HG03135 (cell line): ENCODE data around the gene FAM240B.

Experiments
- ATAC-seq: cut with Tn5 transposase; IDR thresholded peaks from one replicate; pipeline ENCODE4 v1.9.1; 2021; ENCODE audit warnings: mild to moderate bottlenecking, moderate library complexity; ENCODE audit not compliant: unreplicated experiment

FAM240B gene

GRCh38 chr9:38705917-38706316 lies 14.0 kb downstream of the FAM240B start:
- no peak for ATAC-seq

GRCh38 chr9:38700695-38701094 lies 19.2 kb downstream of the FAM240B start:
- ATAC-seq: no peak

- ATAC-seq: no peak
Observed at GRCh38 chr9:38699337-38699736, 20.6 kb downstream of the FAM240B start.

GRCh38 chr9:38697776-38698300 lies 22.1 kb downstream of the FAM240B start:
- ATAC-seq: no peak

GRCh38 chr9:38696999-38697398 lies 22.9 kb downstream of the FAM240B start:
- no peak for ATAC-seq

- ATAC-seq: no peak
Observed at GRCh38 chr9:38694676-38695075, 25.3 kb downstream of the FAM240B start.

- no peak for ATAC-seq
Observed at GRCh38 chr9:38692707-38693106, 27.2 kb downstream of the FAM240B start.

- no peak for ATAC-seq
Observed at GRCh38 chr9:38690574-38690973, 29.4 kb downstream of the FAM240B start.

GRCh38 chr9:38689678-38690077 lies 30.3 kb downstream of the FAM240B start:
- no peak for ATAC-seq

GRCh38 chr9:38687992-38688391 lies 31.9 kb downstream of the FAM240B start:
- no peak for ATAC-seq

GRCh38 chr9:38687389-38687842 lies 32.5 kb downstream of the FAM240B start:
- ATAC-seq: no peak

- no peak for ATAC-seq
Observed at GRCh38 chr9:38686933-38687332, 33.0 kb downstream of the FAM240B start.

- ATAC-seq: no peak
Observed at GRCh38 chr9:38685535-38685934, 34.4 kb downstream of the FAM240B start.

- ATAC-seq: no peak
Observed at GRCh38 chr9:38683336-38683735, 36.6 kb downstream of the FAM240B start.

GRCh38 chr9:38682713-38683112 lies 37.2 kb downstream of the FAM240B start:
- ATAC-seq: no peak

GRCh38 chr9:38681747-38682227 lies 38.1 kb downstream of the FAM240B start:
- no peak for ATAC-seq

GRCh38 chr9:38680837-38681445 lies 39.0 kb downstream of the FAM240B start:
- ATAC-seq: no peak

- ATAC-seq: no peak
Observed at GRCh38 chr9:38677660-38678303, 42.2 kb downstream of the FAM240B start.

GRCh38 chr9:38675831-38676230 lies 44.1 kb downstream of the FAM240B start:
- no peak for ATAC-seq

GRCh38 chr9:38675211-38675610 lies 44.7 kb downstream of the FAM240B start:
- ATAC-seq: no peak

GRCh38 chr9:38673399-38674193 lies 46.3 kb downstream of the FAM240B start:
- no peak for ATAC-seq

GRCh38 chr9:38671748-38672147 lies 48.2 kb downstream of the FAM240B start:
- ATAC-seq: no peak
